HG03095 (cell line): ENCODE data around the gene BST2.
A peak's percentile ranks its signal among the peaks of the same experiment; 100 is the strongest.
"Not testable (repeated sequence)": the region's sequence is repeated elsewhere in the genome, so short reads cannot be mapped to it uniquely, and the experiment has no call there.

ENCODE experiments used
- ATAC-seq: cut with Tn5 transposase; IDR thresholded peaks from one replicate; pipeline ENCODE4 v1.9.1; 2021; ENCODE audit warnings: moderate library complexity; ENCODE audit not compliant: unreplicated experiment

BST2 gene

GRCh38 chr19:17390665-17391370 is 14.6 kb downstream of the BST2 start:
- ATAC-seq: peak; percentile 76

- no peak for ATAC-seq
Measured at GRCh38 chr19:17389957-17390664, 15.3 kb downstream of the BST2 start.

GRCh38 chr19:17389288-17389687 is 16.1 kb downstream of the BST2 start:
- no peak for ATAC-seq

- no peak for ATAC-seq
Measured at GRCh38 chr19:17385878-17386611, 19.4 kb downstream of the BST2 start.

- ATAC-seq: no peak
Measured at GRCh38 chr19:17380426-17381138, 24.8 kb downstream of the BST2 start.

GRCh38 chr19:17379221-17379631 is 26.2 kb downstream of the BST2 start:
- ATAC-seq: no peak

- no peak for ATAC-seq
Measured at GRCh38 chr19:17378271-17378670, 27.2 kb downstream of the BST2 start.

GRCh38 chr19:17376935-17377600 is 28.4 kb downstream of the BST2 start, which contains the start of gene PLVAP:
Gene PLVAP, minus strand, starts transcription at chr19:17377342. Its CDS starts 54 bp downstream, at chr19:17377288.
- ATAC-seq: no peak

- ATAC-seq: peak; percentile 73
Measured at GRCh38 chr19:17370026-17370587, 35.3 kb downstream of the BST2 start.

GRCh38 chr19:17365361-17365760 is 40.1 kb downstream of the BST2 start:
- no peak for ATAC-seq

- not testable (repeated sequence) for ATAC-seq
Measured at GRCh38 chr19:17363852-17364605, 41.4 kb downstream of the BST2 start.

GRCh38 chr19:17359905-17360800 is 45.3 kb downstream of the BST2 start:
- no peak for ATAC-seq

- no peak for ATAC-seq
Measured at GRCh38 chr19:17358395-17358794, 47.0 kb downstream of the BST2 start.

GRCh38 chr19:17357724-17358123 is 47.7 kb downstream of the BST2 start:
- no peak for ATAC-seq

GRCh38 chr19:17357078-17357666 is 48.3 kb downstream of the BST2 start:
- no peak for ATAC-seq

GRCh38 chr19:17353386-17353785 is 52.0 kb downstream of the BST2 start:
- no peak for ATAC-seq
